GM23338 (cell line): ENCODE measurements around the gene ERBB4.

Source experiments
- CREB1 ChIP-seq: fragments of 250-450 bp; sonication (Bioruptor Pico); IDR thresholded peaks from 2 replicates; pipeline ENCODE4 v1.5.0; 2020; ENCODE audit warnings: low read depth, mild to moderate bottlenecking, moderate library complexity
- CTCF ChIP-seq, 2 experiments: fragments of 200-600 bp in 1 of 2; sonication (generic) in 1 of 2; conservative IDR thresholded peaks; 2 replicates each; pipeline versions ENCODE4 v1.5.1 to v1.6.1; 2016 to 2017; ENCODE audit warnings: antibody characterized with exemption in 2 of 2, low read depth in 2 of 2, mild to moderate bottlenecking in 2 of 2, moderate library complexity in 1 of 2
- EZH2 ChIP-seq: fragments of 200-600 bp; sonication (generic); IDR thresholded peaks from one replicate; pipeline ENCODE4 v1.8.0; 2017; ENCODE audit warnings: antibody characterized with exemption, mild to moderate bottlenecking, low read depth; ENCODE audit not compliant: unreplicated experiment
- EZH2phosphoT487 ChIP-seq: fragments of 200-600 bp; sonication (generic); IDR thresholded peaks from one replicate; pipeline ENCODE4 v1.8.1; 2018; ENCODE audit warnings: antibody characterized with exemption; ENCODE audit not compliant: unreplicated experiment
- JUNB ChIP-seq: IDR thresholded peaks from one replicate; pipeline ENCODE4 v1.6.1; 2016; ENCODE audit warnings: antibody characterized with exemption; ENCODE audit not compliant: unreplicated experiment
- NANOG ChIP-seq: IDR thresholded peaks from 2 replicates; pipeline ENCODE4 v1.6.1; 2016; ENCODE audit warnings: antibody characterized with exemption, borderline replicate concordance
- POLR2AphosphoS5 ChIP-seq: IDR thresholded peaks from 2 replicates; pipeline ENCODE4 v1.6.1; 2016; ENCODE audit warnings: antibody characterized with exemption, low read depth
- REST ChIP-seq: IDR thresholded peaks from one replicate; pipeline ENCODE4 v1.6.1; 2018; ENCODE audit warnings: antibody characterized with exemption; ENCODE audit not compliant: unreplicated experiment
- STAT1 ChIP-seq: IDR thresholded peaks from one replicate; pipeline ENCODE4 v1.6.1; 2016; ENCODE audit warnings: antibody characterized with exemption; ENCODE audit not compliant: unreplicated experiment
- ZNF331 ChIP-seq: fragments of 250-450 bp; sonication (Bioruptor Pico); IDR thresholded peaks from 2 replicates; pipeline ENCODE4 v1.5.0; 2020; ENCODE audit warnings: low read depth, mild to moderate bottlenecking, moderate library complexity

- TF ChIP-seq EZH2 (no peak), EZH2phosphoT487 (no peak), CTCF (conservative IDR thresholded peaks at IDR 0.05; ENCODE audit: low read depth in 2 of 2) (no peak), CREB1 (CRISPR knock-in tag) (no peak), NANOG (no peak), REST (no peak), POLR2AphosphoS5 (no peak), JUNB (no peak), ZNF331 (CRISPR knock-in tag) (no peak), STAT1 (no peak)
These were observed 1124.9 kb downstream of the ERBB4 start for GRCh38 chr2:211413746-211414145.
